ENCODE measurements around the gene LIME1.

DNA sequence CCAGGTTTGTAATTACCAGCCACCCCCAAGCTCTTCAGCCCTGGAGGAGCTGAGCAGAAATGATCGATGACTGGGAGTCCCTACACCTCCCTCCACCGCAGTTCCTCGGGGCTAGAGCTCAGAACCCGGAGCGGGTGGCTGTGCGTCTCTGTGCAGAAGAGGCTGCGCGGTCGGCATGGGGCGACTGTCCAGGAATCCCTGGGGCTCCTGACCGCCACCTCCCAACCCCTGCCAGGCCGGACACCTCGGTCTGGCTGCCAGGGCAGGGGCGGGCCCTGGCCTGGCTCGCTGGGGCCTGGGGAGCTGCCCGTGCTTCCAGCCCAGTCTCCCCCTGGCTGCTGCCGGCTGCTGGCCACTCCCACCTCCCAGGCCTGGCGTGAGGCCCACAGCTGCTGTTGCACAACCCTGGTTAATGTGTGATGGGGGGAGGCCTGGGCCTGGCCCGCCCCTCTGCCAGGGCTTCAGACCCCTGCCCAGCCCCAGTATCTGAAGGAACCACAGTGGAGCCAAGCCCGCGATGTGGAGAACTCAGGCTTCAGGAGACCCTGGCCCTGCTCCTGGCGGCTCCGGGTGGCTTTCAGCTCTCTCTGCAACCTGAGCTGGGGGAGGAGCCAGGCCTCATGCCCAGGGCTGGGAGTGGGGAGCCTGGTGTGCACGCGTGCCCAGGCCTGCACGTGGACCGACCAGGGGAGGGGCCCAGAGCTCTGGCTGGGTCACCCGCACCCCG is 4.3 kb downstream of the LIME1 start:
- TF ChIP-seq, protein P1, sequence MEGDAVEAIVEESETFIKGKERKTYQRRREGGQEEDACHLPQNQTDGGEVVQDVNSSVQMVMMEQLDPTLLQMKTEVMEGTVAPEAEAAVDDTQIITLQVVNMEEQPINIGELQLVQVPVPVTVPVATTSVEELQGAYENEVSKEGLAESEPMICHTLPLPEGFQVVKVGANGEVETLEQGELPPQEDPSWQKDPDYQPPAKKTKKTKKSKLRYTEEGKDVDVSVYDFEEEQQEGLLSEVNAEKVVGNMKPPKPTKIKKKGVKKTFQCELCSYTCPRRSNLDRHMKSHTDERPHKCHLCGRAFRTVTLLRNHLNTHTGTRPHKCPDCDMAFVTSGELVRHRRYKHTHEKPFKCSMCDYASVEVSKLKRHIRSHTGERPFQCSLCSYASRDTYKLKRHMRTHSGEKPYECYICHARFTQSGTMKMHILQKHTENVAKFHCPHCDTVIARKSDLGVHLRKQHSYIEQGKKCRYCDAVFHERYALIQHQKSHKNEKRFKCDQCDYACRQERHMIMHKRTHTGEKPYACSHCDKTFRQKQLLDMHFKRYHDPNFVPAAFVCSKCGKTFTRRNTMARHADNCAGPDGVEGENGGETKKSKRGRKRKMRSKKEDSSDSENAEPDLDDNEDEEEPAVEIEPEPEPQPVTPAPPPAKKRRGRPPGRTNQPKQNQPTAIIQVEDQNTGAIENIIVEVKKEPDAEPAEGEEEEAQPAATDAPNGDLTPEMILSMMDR (IDR thresholded peaks at IDR 0.05), result peak in 1 of 4 experiments; percentile 76
- TF ChIP-seq POLR2A (IDR thresholded peaks at IDR 0.05) (peak; percentile 28 to 43), POLR2AphosphoS5 (IDR thresholded peaks at IDR 0.05) (peak; percentile 83)

All from gastroesophageal sphincter (tissue), 3 donors.